Ecto neural progenitor cell (in vitro differentiated cells): Measurements from ENCODE around the gene PTH1R.
"Not testable (repeated sequence)": the region's sequence is repeated elsewhere in the genome, so short reads cannot be mapped to it uniquely, and the experiment has no call there.

Experiments used
- DNase-seq: peaks from one replicate; pipeline ENCODE4 v3.0.0-alpha.2; 2018; ENCODE audit warnings: low spot score

Gene PTH1R

DNA sequence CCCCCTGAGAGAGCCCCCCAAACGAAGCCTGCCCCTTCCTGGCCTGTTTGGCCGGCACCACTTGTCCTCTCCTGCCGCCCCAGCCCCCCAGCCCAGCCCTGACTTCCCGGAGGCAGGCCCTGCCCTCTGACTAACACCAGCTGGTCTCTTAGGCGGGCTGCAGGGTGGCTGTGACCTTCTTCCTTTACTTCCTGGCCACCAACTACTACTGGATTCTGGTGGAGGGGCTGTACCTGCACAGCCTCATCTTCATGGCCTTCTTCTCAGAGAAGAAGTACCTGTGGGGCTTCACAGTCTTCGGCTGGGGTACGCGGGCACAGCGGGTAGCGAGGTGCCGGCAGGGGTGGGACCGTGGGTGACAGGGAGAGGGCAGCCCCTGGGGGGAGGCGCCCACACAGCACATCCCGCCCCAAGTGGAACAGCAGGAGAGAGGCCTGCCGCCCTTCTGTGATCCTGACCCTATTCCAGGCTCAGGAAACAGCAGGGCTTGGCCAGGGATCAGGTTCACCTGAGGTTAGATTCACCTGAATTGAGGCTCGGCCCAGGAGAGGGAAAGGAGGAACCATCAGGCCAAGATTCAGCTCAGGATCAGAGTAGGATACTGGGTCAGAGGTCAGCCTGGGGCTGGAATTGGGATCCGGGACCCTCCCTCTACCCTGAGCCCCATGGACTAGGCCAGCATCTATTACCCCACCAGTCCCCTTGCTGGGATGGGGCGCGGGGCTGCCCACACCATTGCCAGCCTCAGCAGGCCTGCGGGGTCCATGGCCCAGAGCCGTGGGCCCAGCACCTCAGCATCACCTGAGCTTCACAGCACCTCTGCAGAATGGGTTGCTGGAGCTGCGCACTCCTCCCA, 21.9 kb downstream of the PTH1R start:
- no peak for DNase-seq

DNA sequence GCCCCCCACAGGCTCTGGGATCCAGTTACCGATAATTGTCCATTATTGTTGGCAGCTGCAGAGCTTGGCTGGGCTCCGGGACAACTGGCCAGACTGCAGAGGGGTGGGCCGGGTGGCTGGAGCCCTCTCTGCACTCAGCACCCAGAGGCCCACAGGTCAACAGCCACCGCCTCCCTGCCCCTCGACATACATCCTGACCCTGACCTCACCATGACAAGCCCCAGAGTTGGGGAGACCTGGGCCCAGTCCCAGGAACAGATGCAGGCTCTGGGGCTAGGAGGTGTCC, 22.4 kb downstream of the PTH1R start:
- no peak for DNase-seq

DNA sequence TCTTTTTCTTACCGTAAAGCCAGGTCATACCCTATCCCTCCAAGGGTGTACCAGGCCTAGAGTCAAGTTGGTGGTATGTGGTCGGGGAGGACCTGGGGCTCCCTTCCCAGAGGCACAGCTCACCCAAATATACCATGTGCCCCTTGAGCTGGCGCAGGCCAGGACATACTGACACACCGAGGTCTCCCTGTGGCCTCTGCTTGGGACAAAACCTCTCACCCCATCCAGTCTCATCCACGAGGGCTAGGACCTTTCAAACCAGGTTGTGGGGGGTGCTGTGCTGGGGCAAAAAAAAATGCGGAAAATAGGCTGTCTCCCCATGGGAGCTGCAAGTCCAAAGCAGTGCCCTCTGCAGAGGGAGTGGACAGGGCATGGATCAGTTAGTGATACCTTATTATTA, 22.8 kb downstream of the PTH1R start:
- DNase-seq, result no peak

DNA sequence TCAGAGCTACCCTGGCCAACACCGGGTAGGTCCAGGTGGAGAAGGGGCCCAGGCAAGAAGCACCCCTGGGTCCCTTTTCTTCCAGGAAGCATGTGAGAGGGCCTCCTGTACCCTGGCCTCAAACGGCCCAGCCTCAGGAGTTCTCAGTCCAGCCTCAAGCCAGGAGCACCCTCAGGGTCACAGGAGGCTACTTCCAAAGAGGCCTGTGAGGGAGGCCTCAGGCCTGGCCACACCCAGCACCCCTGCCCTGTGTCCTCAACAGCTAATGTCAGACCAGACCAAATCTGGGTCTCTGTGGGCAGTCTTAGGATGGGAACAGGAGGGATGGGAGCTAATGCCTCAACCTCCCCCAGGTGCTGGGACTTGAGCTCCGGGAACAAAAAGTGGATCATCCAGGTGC, 23.5 kb downstream of the PTH1R start:
- DNase-seq, result no peak

DNA sequence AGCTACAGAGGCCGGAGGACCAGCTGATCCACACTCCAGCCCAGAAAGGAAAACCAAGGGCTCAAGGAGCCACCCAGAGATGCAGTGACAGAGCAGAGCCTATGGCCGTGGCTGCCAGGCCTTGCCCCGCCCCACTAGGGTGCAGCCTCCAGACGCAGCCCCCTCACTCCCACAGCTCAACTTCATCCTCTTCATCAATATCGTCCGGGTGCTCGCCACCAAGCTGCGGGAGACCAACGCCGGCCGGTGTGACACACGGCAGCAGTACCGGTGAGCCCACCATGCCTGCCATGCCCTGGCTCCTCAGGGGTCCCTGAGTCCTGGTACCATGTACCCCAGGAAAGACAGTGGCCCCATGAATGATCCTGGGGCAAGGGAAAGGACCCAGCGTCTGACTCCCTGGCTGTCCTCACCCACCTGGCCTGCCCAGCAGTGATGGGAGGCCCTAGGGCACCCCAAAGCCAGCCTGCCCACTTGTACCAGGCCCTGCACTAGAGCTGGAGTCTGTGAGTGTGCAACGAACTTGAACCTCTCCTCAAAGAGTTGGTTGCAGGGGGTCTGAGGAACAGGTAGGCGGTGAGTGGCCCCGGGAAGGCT, 24.2 kb downstream of the PTH1R start:
- DNase-seq, result no peak

DNA sequence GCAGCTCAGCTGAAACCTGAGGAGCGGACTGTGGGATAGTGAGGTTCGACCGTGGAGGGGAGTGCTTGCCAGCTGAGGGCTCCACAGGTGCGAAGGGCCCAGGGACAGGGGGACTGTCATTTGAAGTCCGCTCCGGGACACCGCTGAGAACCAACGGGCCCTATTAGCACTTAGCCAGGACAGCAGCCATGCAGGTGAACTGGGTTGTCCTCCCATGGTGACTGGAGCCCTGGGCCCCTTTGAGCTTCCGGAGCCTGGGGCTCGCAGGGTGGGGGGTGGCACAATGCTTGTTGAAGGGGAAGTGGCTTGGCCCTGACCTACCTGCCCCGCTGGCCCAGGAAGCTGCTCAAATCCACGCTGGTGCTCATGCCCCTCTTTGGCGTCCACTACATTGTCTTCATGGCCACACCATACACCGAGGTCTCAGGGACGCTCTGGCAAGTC, 24.7 kb downstream of the PTH1R start:
- DNase-seq, result no peak

DNA sequence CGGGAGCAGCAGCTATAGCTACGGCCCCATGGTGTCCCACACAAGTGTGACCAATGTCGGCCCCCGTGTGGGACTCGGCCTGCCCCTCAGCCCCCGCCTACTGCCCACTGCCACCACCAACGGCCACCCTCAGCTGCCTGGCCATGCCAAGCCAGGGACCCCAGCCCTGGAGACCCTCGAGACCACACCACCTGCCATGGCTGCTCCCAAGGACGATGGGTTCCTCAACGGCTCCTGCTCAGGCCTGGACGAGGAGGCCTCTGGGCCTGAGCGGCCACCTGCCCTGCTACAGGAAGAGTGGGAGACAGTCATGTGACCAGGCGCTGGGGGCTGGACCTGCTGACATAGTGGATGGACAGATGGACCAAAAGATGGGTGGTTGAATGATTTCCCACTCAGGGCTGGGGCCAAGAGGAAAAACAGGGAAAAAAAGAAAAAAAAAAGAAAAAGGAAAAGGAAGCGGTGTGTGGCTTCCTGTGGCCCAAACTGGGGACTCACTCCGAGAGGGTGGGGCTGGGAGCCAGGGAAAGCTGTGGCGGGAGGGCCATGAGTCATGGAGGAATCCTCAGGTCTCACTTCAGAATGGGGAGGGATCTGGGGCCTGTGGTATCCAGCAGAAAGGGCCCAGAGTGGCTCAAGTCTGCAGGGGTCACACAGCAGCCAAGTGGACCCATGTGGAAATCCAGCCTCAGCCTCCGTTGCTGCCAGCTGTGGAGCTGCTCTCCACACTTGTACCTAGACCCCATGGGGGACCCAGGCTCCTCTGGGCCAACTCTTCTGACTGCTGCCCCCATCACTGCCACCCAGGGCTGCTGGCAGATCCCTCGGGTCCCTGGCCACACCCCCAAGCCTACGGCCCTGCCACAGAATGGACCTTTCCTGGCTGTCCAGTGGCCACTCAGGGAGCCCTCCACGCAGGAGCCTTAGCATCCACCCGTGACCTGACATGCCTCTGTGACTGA, 26.1 kb downstream of the PTH1R start:
- no peak for DNase-seq

DNA sequence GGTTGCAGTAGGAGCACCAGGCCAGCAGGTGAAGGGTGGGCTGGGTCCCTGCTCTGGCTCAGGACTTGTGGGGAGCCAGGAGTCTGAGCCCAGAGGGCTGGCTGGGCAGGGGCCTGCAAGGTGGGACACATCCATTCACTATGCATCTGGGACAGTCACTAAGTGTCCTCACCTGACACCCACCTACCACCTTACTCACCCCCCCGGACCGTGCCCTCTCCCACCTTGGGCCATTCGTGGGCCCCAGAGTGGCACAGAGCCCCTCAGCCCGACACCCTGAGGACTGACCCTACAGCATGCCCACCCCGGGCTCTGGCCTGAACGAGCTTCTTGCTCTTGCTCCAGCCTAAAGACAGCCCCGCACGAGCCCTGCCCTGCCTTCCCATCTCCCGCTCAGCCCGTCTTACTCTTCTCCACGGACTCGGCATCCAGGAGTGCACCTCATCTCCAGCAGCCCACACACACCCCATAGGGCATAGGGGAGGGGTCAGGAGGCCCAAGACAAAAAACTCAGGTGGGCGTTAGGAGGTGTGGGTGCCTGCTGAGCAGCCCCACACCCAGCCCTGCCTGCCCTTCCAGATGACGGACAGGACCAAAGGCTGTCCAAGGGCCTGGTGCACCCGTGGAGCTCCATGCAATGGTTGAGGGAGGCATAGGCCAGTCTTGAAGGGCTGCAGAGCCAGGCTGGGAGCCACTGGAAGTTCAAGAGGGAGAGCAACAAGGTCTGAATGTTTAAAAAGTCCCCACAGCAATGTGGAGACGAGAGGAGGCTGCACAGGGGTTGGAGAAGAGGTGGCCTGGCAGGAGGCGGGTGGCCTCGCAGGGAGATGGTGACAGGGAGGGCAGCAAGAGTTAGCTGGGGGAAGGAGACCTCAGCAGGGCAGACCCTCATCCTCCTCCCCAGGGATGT, 27.0 kb downstream of the PTH1R start:
- DNase-seq, result no peak

DNA sequence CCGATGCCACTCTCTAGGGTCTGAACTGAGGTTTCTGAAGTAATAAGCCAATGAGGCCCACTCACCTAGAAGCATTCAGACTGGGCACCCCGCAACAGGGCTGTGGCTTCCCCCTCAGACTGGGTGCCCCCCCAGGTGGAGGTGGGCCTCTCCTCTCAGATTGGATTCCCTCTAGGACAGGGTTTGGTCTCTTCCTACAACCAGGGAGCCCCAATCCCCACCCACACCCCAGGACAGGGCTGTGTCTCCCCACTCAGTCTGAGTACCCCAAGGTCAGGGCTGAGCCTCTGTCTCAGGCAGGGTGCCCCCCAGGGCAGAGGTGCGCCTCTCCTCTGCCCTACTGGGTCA, 27.7 kb downstream of the PTH1R start:
- DNase-seq, result no peak

DNA sequence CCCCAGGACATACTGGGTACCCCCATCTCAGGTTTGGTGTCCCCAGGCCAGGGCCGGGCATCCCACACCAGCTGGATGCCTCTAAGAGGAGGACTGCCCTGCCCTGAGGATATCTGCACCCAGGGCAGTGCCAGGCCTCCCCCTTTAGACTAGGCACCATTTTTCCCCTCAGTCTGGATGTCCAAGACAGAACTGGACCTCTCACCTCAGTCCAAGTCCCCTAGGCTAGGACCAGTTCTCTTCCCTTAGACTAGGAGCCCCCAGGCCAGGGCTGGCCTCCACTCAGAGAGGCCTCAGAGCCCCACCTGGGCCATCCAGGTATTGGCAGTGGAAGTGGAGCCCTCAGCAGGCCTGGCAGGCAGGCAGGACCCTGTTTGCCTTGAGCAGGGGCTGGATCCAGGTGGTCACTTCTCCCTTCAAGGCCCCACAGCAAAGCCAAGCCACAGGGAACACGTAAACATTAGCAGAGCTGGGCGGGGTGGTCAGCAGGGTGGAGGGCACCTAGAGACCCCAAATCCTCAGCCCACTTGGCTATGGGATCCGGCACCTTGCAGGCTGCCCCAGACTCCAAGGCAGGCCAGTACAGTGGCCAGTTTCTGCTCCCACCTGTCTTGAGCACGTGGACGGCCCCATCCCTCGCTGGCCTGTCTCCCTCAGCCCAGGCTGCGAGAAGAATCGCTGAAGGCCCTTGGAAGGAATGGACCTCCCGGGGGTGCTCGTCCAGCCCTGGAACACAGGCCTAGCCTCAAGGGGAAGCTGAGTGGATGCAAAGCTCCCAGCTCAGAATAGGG, 28.3 kb downstream of the PTH1R start:
- DNase-seq, result no peak

DNA sequence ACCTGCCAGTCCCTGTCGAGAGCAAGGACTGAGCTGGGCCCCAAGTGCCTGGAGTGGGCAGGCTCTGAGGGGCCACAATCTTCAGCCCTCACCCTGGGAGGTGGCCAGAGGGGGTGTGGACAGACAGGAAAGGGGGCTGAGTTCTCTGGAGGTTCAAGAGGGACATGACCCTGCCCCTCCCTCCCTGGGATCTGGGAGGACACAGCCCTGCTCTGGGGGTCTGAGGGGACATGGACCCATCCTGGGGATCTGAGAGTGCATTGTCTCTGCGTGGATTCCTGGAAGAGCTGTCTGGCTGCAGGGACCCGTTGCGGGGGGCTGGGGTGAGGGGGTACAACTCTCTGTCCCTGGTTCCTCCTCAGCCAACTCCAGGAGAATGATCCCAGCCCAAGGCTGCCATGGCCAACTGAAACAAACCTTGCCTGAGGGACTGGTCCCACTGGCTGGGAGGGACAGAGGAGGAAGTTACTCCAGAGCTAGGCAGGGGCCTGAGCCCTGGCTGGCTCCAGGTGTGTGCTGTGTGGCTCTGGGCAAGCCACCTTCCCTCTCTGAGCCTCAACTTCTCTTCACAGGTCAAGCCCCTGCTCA, 29.0 kb downstream of the PTH1R start:
- no peak for DNase-seq

DNA sequence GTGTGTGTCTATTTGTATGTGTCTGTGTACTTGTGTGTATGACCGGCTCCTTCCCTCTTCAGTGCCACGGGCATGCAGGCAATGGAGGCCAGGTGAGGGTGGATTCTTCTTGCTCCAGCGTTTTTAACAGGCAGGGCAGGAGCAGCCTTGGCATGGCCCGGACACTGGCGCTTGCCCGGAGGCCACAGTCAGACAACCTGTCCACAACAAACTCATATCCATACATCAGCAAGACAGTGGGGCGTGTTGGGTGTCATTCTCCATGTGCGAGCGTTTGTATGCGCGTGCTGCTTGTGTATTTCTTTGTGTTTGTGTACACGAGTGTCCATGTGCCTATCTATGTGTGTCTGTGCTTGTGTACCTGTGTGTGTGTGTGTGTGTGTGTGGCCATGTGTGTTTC, 29.8 kb downstream of the PTH1R start:
- DNase-seq, result no peak

DNA sequence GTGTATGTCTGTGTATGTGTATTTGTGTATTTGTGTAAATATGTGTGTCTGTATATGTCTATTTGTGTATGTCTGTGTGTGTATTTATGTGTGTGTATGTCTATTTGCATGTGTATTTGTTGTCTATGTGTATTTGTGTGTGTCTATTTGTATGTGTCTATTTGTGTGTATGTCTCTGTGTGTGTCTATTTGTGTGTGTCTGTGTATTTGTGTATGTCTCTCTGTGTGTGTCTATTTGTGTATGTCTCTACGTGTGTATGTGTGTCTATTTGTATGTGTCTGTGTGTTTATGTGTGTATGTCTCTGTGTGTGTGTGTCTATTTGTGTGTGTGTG, 30.4 kb downstream of the PTH1R start:
- no peak for DNase-seq

DNA sequence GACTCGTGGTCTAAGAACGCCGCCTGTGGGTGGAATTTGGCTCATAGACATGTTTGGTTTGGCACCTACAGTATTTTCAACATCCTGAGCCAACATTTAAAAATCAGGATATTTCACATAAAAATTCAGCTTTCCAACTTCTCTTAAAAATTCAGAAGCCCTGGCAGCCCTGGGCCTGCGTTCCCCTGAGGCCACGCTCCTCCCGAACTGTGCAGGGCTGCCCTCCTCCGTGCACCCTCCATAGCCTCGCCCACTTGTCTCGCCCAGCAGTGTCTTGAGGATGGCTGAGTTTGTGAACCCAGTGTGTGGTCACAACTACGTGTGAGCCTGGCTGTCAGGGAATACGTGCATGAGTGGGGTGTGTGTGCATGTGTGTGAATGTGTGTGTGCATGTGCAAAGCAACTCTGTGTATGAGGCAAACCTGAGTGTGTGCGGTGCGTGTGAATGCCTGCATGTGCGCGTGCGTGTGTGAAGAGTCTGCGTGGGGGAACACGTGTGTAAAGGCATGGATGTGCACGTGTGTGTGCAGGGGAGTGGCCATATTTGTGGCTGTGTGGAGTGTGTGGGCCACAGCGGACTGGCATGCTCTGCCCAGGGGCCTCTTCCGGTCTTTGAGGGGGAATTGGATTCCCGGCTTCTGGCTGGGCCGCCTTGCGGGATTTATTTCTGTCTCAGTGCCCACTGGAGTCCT, 30.9 kb downstream of the PTH1R start:
- no peak for DNase-seq

DNA sequence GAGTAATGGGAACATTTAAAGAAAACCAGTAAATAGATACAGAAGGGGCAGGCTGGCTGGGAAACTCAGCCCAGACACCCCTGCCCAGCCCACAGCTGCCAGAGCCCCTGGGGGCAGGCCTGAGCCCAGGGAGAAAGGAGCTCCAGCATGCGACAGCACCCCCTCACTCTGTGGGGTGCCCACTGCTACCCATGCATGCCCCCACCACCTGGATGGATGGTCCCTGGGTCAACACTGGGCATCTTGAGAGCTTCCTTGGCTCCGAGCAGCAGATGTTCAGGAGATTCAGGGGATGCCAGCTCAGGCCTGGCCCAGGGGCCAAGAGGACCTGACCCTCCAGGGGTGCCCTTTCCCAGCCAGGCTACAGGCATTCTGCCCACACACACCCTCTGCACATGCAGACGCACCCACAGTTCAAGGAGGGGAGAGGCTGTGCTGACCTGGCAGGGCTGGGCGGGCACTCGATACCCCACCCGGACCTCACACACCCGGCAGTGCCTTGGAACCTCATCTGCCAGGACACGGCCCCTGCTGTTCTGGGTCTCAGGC, 31.5 kb downstream of the PTH1R start:
- DNase-seq, result no peak

DNA sequence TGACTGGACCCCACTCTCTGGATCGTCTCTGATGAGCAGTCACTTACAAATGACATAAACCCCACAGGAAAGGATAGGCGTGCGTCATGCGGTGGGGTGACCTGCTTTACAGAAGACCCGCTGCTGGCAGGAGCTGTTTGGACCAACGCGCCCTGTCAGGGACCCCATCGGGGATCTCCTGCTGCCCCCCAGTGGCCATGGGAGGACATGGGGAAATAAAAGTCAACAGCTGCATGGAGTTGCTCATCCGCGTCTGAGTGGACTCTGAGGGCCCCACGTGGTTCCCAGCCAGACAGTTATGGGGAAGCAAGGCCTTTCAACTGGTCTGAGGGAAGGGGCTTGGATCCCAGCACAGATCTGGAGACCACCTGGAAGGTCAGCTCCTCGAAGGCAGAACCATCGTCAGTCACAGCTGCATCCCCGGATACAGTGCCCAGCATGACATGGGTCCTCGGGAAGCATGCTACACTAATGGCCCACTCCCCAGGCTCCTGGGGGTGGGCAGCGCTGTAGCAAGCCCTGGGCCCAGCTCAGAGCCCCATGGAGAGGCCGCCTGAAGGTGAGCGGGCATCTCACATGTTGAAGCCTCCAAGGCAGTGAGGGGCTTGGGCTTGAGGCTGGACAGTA, 32.1 kb downstream of the PTH1R start:
- peak; percentile 91 for DNase-seq

DNA sequence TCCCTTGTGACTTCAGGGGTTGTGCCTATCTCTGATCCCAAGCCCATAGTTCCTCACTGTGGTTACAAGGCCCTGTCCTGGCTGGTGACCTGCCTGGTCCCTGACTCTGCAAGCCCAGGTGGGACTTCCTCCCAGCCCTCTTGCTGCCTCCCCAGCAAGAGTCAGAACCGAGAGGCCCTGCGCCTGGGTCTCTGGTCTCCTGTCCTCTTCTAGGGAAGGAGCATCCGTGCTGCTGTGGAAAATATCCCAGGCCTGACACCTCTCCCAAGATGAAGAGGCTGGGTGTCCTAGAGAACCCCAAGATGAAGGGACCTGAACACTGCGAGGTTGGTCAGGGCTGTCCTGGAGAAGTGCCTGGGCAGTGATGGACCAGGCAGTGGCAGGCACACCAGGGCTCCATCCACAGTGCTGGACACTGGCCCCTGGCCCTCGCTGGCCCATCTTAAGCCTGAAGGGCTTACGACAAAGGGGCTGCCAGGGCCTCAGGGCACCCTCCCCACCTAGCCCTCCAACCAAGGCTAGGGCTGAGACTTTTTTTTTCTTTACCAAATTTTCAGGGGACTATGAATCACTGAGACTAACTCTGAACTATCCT, 32.7 kb downstream of the PTH1R start:
- no peak for DNase-seq

DNA sequence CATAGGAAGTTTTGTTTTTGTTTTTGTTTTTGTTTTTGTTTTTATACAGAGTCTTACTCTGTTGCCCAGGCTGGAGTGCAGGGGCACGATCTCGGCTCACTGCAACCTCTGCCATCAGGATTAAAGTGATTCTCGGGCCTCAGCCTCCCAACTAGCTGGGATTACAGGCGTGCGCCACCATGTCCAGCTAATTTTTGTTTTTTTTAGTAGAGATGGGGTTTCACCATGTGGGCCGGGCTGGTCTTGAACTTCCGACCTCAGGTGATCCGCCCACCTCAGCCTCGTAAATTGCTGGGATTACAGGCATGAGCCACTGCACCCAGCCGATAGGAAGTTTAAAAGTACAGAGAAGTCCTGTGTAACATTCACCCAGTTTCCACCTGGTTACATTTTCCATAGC, 33.4 kb downstream of the PTH1R start:
- not testable (repeated sequence) for DNase-seq

DNA sequence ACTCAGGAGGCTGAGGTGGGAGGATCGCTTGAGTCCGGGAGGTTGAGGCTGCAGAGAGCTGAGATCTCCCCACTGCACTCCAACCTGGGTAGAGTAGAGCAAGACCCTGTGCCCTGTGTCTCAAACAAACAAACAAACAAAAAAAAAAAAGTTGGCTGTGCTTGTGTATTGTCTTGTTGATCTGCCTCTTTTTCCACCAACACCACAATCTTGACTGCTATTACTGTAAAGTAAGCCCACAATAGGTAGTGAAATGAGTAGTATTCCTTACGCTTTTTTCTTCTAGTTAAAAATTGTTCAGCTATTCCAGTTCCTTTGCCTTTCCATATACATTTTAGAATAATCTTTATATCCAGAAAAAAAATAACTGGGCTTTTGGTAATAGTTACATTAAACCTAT, 35.5 kb downstream of the PTH1R start:
- no peak for DNase-seq
